ENCODE measurements around the gene HSD17B13. TPM values are rescaled to one million over a fixed set of nuclear protein-coding genes. Genes with fewer than 3 reads are reported as not detected.

The HSD17B13 gene
- total and polyA plus RNA-seq, 2 experiments from 2014 or later = 0.15 TPM; not detected in 1

DNA sequence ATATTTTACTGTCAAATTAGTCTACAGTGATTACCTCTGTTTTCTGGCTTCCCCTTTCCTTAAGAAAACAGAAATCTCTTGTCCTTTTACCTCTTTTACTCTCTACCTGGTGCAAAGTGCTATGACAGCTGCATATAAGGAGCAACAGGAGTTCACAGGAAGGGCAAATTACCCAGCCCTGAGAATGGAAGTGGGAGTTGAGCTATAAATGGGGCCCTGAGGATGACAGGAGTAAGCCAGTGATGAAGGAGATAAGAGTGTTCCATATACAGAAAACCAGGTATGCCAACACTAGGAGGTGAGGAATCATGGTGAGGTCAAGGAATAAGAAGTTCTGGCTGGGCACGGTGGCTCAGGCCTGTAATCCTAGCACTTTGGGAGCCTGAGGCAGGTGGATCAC lies 4.5 kb upstream of the HSD17B13 start:
- H3K36me3 Mint-ChIP-seq (ENCODE audit: low read depth) = no peaks in the 10 kb centered on the region
- Histone ChIP-seq H3K4me1 (ENCODE audit: insufficient read depth) (no peaks in the 10 kb centered on the region), H2AFZ (no peak overlapping the region), H3K27ac (ENCODE audit: low read depth) (no peak overlapping the region), H4K20me1 (replicated peaks; ENCODE audit: insufficient read depth) (no peaks in the 10 kb centered on the region), H3K36me3 (ENCODE audit: insufficient read depth) (no peaks in the 10 kb centered on the region), H3K4me3 (no peak overlapping the region), H3K9me2 (ENCODE audit: insufficient read depth) (no peaks in the 10 kb centered on the region), H3K27me3 (ENCODE audit: insufficient read depth) (no peaks in the 10 kb centered on the region), H3K4me2 (no peak overlapping the region), H3F3A (replicated peaks; ENCODE audit: low read depth) (no peaks in the 10 kb centered on the region), H3K79me2 (replicated peaks; ENCODE audit: insufficient read depth) (no peaks in the 10 kb centered on the region)
- no peak overlapping the region for H3K27ac Mint-ChIP-seq
- DNase-seq (ENCODE audit: low spot score) = no peak
- H3K4me1 Mint-ChIP-seq = no peaks in the 10 kb centered on the region
- H3K4me3 Mint-ChIP-seq = no peak overlapping the region
- peaks cover 3% of the 10 kb centered on the region for H3K27me3 Mint-ChIP-seq (ENCODE audit: insufficient read depth, low read depth, poor library complexity)
- no peaks in the 10 kb centered on the region for H3K9me3 Mint-ChIP-seq
- no peak for ATAC-seq
- TF ChIP-seq ZNF331 (CRISPR knock-in tag; IDR thresholded peaks at IDR 0.05; ENCODE audit: low read depth) (no peak), EZH2phosphoT487 (IDR thresholded peaks at IDR 0.05; ENCODE audit: unreplicated experiment) (no peak), STAT1 (IDR thresholded peaks at IDR 0.05; ENCODE audit: unreplicated experiment) (no peak)
- TF ChIP-seq, protein P1, sequence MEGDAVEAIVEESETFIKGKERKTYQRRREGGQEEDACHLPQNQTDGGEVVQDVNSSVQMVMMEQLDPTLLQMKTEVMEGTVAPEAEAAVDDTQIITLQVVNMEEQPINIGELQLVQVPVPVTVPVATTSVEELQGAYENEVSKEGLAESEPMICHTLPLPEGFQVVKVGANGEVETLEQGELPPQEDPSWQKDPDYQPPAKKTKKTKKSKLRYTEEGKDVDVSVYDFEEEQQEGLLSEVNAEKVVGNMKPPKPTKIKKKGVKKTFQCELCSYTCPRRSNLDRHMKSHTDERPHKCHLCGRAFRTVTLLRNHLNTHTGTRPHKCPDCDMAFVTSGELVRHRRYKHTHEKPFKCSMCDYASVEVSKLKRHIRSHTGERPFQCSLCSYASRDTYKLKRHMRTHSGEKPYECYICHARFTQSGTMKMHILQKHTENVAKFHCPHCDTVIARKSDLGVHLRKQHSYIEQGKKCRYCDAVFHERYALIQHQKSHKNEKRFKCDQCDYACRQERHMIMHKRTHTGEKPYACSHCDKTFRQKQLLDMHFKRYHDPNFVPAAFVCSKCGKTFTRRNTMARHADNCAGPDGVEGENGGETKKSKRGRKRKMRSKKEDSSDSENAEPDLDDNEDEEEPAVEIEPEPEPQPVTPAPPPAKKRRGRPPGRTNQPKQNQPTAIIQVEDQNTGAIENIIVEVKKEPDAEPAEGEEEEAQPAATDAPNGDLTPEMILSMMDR (conservative IDR thresholded peaks at IDR 0.05; ENCODE audit: low read depth in 2 of 2) = no peak

- Histone ChIP-seq H3K4me3 (no peak overlapping the region), H3K4me2 (no peak overlapping the region), H3K27me3 (ENCODE audit: insufficient read depth) (no peaks in the 10 kb centered on the region), H3K36me3 (ENCODE audit: insufficient read depth) (no peaks in the 10 kb centered on the region), H3K9me2 (ENCODE audit: insufficient read depth) (no peaks in the 10 kb centered on the region), H3K79me2 (replicated peaks; ENCODE audit: insufficient read depth) (no peaks in the 10 kb centered on the region), H4K20me1 (replicated peaks; ENCODE audit: insufficient read depth) (no peaks in the 10 kb centered on the region), H3K4me1 (ENCODE audit: insufficient read depth) (no peaks in the 10 kb centered on the region), H2AFZ (no peak overlapping the region), H3K27ac (ENCODE audit: low read depth) (no peak overlapping the region), H3F3A (replicated peaks; ENCODE audit: low read depth) (no peaks in the 10 kb centered on the region)
- H3K27ac Mint-ChIP-seq = no peak overlapping the region
- ATAC-seq = no peak
- no peak for DNase-seq (ENCODE audit: low spot score)
- no peaks in the 10 kb centered on the region for H3K4me1 Mint-ChIP-seq
- H3K4me3 Mint-ChIP-seq = no peak overlapping the region
- TF ChIP-seq ETS1 (IDR thresholded peaks at IDR 0.05) (no peak), STAT1 (IDR thresholded peaks at IDR 0.05; ENCODE audit: unreplicated experiment) (no peak), EZH2phosphoT487 (IDR thresholded peaks at IDR 0.05; ENCODE audit: unreplicated experiment) (no peak), NANOG (IDR thresholded peaks at IDR 0.05; ENCODE audit: borderline replicate concordance) (no peak), ZNF331 (CRISPR knock-in tag; IDR thresholded peaks at IDR 0.05; ENCODE audit: low read depth) (no peak)
- TF ChIP-seq, protein P1 (conservative IDR thresholded peaks at IDR 0.05; ENCODE audit: low read depth in 2 of 2) = no peak
- TF ChIP-seq, protein P2, sequence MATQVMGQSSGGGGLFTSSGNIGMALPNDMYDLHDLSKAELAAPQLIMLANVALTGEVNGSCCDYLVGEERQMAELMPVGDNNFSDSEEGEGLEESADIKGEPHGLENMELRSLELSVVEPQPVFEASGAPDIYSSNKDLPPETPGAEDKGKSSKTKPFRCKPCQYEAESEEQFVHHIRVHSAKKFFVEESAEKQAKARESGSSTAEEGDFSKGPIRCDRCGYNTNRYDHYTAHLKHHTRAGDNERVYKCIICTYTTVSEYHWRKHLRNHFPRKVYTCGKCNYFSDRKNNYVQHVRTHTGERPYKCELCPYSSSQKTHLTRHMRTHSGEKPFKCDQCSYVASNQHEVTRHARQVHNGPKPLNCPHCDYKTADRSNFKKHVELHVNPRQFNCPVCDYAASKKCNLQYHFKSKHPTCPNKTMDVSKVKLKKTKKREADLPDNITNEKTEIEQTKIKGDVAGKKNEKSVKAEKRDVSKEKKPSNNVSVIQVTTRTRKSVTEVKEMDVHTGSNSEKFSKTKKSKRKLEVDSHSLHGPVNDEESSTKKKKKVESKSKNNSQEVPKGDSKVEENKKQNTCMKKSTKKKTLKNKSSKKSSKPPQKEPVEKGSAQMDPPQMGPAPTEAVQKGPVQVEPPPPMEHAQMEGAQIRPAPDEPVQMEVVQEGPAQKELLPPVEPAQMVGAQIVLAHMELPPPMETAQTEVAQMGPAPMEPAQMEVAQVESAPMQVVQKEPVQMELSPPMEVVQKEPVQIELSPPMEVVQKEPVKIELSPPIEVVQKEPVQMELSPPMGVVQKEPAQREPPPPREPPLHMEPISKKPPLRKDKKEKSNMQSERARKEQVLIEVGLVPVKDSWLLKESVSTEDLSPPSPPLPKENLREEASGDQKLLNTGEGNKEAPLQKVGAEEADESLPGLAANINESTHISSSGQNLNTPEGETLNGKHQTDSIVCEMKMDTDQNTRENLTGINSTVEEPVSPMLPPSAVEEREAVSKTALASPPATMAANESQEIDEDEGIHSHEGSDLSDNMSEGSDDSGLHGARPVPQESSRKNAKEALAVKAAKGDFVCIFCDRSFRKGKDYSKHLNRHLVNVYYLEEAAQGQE (IDR thresholded peaks at IDR 0.05; ENCODE audit: unreplicated experiment) = no peak
- no peaks in the 10 kb centered on the region for H3K27me3 Mint-ChIP-seq (ENCODE audit: insufficient read depth, low read depth, poor library complexity)
- H3K36me3 Mint-ChIP-seq (ENCODE audit: low read depth) = no peaks in the 10 kb centered on the region
- no peaks in the 10 kb centered on the region for H3K9me3 Mint-ChIP-seq
Observed at GRCh38 chr4:87326460-87326859, 3.8 kb upstream of the HSD17B13 start.
